HG03196 (cell line): ENCODE results near the gene PRDM11.

Experiments used
- ATAC-seq: cut with Tn5 transposase; IDR thresholded peaks from one replicate; pipeline ENCODE4 v1.9.1; 2021; ENCODE audit not compliant: unreplicated experiment

Gene PRDM11

DNA sequence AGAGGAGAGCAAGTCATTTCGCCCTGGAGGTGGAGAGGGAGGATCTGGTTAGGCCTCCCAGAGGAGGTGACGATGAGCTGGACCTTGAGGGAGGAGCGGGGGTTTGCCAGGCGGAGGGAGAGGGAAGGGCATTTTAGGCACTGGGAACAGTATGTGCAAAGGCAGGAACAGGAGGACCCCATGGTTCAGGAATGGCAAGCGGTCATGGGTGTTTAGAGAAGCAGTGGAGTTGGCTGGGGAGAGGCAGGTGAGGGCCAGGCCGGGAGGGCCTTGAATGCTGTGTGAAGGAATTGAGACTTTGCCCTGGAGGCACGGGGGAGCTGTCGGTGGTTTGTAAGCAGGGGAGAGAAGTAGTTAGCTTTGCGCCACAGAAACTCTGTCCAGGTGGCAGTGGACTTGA lies 10.3 kb downstream of the PRDM11 start:
- ATAC-seq: no peak

DNA sequence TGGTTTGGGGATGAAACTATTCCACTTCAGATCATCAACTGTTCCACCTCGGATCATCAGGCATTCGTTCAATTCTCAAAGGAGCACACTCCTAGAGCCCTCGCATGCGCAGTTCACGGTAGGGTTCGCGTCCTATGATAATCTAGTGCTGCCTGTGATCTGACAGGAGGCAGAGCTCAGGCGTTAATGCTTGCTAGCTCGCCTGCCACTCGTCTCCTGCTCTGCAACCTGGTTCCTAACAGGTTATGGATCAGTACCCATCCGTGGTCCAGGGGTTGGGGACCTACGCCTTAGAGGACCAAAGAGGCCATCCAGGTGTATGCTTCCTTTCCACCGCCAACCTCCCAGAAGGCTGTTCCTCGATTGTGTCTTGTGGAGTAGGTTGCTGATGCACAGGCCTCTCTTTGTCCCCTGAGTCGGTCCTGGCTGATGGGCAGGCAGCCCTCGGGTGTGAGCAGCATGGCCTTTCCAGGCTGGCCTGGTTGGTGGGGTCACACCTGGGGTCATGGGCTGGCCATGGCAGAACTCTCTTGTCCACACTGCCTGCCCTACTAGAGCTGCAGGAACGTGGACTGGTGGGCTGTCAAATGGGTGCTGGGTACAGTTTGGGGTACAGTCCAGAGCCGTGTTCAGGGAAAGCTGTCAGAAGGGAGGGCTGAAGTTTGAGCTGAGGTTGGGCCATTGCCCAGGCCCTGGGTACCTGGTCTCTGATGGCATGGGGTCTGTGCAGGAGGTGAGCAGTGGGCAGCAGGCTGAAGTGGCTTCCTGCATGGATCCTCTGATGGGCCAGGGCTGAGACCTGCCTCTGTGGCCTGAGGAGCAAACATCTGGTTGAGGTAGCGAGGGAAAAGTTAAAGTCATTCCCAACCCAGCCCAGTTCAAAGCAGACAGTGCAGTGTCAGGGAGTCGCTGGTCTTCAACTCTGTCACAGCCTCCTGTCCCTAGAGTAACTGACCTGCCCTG lies 11.1 kb downstream of the PRDM11 start:
- no peak for ATAC-seq

DNA sequence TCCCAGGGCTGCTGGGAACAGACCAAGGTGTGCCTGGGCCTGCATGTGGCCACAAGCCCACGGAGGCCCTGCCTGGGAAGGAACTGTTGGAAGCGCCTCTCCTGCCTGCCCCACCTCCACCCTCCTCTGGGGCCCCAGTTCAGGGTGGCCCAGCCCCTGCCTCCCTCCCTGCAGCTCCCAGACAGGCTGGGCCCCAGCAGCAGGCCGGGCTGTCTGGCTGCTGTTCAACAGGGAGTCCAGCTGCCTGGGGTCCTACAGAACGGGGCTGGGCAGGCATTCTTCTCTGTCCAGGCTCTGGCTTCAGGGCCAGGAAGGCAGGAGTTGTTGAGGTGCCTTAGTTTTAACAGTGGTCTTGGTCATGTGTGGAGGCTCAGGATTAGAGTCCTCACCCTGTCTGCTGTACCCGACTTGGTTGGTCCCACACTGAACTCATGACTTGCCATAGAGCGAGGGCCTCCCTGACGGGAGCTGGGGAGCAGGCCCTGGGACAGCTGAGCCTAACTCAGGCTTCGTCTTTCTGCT lies 11.8 kb downstream of the PRDM11 start:
- no peak for ATAC-seq

DNA sequence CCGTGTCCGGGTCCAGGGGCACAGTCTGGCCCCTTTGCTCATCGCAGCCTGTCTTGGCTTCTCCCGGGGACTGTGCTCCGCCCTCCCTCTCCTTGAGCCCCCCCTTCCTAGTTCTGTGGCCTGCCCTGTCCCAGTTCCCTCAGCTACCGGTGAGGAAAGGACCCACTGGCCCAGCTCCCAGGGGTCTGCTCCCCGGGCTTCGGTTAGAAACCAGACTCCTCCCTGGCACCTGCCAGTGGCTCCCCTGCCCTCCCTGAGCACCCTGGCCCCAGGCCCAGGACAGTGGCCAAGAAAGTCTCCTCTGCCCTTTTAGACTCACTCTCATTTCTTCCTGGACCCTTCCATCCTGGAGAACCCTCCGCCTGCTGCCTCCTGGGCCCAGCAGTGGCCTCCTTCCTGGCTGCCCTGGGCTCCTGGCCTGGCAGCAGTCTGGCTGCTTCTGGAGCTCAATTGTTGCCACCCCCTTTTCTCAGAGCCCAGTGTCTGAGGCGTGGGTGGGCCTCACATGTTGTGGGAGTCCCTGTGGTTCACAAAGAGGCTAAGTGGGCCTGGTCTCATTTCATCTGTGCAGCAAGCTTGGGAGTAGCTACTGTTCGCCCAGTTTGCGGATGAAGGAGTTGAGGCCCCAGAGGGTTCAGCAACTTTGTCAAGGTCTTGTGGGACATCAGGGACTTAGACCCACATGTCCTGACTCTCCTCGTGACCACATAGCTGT lies 12.6 kb downstream of the PRDM11 start:
- no peak for ATAC-seq

DNA sequence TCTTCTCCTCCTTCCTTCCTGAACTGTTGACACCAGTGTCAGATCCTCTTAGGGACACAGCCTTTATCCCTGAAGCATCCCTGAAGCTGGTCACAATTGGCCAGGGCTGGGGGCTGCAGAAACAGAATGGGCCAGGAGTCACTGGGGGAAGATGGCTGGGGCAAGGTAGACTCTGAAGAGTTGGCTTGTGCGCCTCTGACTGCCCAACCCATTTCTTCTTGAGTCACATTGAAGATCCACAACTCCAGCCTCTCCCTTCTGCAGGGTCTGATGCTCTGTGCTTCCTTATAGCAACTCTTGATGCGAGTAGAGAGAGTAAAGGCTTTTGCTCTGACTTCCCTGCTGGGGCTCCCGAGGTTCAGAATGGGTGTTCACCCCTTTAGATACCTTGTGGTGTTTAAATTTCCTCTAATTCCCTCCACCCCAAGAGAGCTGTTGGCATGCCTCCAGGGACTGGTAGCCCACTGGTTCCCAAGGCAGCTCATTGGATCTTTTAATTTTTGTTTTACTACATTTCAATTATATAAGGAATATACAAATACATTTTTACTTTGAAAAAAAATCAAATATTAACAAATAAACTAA lies 13.4 kb downstream of the PRDM11 start:
- ATAC-seq: no peak

DNA sequence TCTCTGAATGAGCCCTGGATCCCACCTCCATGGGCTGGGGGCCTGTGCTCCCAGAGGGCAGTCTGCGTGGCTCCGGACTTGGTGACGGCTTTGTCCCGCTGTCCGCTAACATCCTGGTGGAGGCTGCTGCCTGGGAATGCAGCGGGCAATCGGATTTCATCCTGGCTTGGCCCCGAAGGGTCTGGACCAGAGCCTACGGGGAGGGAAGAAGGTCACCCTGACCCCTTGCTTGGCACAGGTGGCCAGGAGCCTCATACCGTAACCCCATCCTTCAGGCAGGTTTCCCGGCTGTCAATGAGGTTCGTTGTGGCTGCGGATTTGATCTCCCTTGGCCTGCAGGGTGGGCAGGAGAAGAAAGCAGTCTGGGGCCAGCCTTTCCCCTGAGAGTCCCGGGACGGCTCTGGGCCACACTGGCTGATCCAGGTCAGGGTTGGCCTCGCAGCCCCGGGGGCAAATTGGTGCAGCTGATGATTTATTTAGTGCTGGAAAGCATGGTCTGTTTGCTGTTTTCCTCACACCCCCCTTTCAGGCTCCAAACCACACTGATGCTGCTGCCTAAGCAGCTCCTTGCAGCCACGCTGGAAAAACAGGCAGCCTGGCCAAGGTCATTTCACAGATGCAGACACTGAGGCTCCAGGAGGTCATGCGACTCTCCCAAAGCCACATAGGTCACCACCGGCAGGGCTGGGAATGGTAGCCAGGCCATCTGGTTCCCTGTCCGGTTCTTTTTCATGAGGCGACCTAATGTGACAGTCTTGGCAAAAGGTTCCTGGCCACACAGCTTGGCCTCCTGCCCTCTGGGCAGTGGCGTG lies 15.0 kb downstream of the PRDM11 start:
- no peak for ATAC-seq

DNA sequence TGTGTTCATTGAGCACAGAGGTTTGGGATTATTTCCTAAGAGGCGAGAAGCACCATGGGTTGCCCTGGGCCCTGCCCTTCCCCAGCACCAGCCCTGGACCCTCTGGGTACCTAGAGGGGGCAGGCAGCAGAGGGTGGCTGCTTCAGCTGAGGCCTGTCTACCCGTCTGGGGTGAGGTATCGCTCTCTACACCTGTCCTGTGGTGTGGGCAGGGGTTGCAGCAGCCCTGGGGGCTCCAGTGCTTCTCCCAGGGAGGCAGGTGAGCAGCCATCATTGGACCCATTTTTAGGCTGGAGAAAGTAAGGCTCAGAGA lies 15.6 kb downstream of the PRDM11 start:
- ATAC-seq: no peak

DNA sequence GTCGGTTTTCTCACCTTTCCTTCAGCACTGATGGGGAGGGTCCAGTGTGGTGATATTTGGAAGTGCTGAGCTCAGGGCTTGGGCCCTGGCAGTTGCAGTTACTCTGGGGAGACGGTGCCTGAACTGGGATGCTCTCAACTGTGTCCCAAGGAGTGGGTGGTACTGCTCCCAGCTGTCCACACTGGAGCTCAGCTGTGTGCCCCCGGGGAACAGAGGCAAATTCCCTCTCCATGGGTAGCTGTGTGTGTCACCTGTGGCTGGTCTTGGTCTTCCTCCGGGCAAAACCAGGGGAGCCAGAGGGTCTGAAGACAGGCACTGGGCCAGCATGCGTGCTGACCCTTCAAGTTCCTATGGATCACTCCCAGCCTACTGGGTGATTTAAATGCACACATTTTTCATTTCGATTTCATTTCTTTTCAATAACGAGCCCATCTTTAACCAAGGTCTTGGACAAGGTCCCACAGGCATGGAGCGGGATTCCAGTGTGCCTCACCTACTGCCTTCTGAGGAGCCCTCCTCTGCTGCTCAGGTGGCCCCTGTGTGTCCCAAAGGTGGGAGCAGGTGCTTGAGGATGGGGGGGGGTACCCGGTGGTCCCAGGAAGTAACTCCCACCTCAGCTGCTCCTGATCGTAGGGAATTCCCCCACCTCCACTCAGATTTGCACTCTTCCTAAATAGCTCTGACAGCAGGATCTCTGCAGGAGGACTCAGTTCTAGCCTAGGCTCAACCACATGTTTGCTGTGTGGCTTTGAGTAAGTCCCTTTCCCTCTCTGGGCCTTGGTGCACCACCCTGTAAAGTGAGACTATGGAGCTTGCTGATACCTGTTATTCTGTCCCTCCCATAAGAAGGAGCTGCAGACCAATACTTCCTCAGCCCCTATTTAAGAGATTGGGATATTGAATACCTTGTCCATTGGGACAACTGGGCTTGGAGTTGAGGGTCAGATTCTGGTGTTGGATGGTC lies 16.8 kb downstream of the PRDM11 start:
- ATAC-seq: no peak

DNA sequence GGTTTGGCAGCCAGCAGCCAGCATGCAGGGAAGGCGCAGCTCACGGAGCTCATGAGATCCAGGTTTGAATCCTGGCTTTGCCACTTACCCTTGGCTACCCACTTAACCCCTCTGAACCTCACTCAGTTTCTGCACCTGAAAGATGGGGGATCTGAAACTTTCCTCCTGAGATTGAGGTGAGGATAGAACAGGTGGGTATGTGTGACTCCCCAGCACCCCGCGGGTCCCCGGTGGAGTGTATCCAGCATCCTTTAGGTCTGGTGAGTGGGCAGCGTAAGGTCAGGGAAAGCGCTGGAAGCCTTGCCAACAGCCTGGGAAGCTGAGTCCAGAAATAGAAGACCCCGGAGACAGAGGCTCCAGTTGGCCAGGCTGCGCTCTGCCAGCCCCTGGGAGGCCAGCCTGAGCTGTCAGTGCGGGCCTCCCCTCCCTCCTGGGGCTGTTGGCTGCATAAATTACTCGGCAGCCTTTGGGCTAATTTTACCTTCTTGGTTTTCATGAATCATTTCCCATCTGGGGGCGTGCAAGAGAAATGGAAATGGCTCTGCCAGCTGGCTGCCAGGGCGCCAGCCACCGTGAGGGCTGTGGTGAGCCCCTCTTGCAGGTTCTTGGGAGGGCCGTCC lies 17.6 kb downstream of the PRDM11 start:
- no peak for ATAC-seq

DNA sequence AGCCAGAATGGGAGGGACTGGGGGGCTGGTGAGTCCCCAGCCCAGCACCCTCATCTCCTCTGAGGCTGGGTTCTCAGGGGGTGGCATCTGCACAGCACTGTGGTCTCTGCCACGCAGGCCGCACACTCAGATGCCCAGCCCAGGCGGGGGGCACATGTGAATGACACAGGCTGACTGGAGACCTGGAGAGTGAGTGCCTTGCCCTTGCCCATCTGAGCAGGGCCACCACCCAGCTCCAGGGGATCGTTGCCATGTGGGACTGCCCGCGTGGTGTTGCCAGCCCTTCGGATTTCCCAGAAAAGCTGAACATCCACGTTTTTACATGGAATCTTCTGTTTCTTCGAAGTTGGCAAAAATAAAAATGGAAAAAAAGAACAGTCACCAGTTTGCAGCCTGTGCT lies 18.9 kb downstream of the PRDM11 start:
- no peak for ATAC-seq

DNA sequence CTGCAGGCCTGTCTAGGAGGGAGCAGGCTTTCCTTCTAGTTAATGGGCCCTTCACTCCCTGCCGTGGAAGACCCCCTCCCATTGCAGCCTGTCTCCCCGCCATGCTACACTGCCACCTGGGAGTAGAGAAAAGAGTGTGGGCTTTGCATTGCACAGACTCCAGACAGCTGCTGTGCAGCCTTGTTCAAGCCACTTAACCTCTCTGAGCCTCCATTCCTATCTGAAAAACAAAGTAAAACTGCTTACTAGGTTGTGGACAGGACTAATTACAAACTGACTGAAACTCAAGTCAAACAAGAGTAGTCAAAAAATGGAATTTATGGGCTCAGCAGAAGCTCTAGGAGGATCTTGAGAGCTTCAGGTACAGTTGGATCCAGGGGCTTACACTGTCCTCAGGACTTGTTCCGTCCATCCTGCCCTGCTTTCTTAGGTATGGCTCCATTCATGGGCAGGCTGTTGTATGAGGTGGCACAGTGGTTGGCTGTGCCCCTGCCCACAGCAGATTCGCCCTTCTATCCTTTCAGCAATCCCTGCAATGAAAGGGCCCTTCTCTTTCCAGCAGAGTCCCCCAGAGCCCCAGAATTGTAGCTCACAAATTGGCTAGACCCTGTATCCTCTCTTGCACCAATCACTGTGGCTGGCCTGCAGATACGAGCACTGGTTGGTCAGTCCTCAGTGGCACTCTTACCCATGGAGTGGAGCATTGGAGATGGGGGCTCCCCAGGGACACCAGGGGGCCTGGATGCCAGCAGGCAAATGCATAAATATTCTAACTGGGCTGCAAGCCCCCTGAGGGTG lies 19.6 kb downstream of the PRDM11 start:
- ATAC-seq: no peak

DNA sequence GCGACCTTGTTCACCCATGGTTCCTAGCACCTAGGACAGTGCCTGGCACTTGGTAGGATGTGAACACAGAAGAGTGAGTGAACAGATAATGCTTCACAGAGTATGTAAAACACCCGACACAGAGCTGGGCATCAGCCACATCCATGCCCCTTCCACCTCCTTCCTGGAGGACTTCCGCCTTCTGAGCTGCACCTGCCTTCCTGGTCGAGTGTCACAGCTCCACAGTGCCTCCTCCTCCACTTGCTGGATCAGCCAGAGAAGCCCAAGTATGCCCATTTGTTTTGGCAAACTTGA lies 20.1 kb downstream of the PRDM11 start:
- no peak for ATAC-seq

DNA sequence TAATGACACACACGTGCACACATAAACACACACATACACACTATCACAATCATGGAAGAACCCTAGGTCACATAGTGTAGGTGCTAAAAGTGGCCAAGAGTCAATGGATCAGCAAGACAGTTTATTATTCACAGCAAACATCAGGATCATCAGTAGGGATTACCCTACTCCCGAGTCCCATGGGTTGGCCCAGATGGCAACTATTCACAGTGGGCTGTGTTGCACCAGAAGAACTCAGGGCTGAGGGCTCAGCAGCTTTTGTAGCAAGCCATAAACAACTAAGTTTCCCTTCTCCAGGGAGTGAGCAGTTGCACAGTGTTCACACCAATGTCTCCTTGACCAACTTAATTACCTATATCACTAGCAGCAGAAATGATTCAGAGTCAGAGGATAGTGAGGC lies 20.8 kb downstream of the PRDM11 start:
- ATAC-seq: no peak

DNA sequence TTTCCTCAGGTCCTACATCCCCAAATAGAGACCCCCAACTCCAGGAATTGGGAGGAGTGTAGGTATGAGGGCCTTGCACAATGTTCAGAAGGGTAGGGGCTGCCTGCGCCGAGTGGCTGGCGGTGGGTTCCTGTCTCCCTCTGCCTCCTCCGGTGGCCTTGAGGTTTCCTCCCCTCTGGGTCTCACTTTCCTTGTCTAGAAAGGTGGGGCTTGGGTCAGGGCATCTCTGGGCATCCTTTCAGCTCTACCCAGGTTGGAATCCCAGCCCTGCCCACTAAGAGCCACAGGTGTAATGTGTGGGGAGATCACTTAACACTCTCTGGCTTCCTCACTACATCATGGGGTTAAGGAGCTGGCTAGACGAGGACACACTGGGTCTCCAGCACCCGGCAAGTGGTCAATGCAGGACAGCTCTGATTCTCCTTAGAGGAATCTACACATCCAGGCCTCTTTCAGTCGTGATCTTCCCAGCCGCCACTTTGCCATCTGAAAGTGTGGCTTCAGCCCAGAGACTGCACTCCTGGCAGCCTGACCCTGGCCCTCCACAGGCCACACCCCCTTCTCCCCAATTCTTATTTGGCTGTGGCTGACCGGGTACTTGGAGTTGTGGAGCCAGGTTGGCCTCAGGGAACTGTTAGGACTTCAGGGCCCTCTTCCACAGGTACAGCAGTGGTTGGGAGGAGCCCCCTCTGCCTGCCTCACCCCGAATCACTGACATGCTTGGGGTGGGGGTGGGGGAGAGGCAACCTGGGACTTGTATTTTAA lies 22.1 kb downstream of the PRDM11 start:
- ATAC-seq: no peak

DNA sequence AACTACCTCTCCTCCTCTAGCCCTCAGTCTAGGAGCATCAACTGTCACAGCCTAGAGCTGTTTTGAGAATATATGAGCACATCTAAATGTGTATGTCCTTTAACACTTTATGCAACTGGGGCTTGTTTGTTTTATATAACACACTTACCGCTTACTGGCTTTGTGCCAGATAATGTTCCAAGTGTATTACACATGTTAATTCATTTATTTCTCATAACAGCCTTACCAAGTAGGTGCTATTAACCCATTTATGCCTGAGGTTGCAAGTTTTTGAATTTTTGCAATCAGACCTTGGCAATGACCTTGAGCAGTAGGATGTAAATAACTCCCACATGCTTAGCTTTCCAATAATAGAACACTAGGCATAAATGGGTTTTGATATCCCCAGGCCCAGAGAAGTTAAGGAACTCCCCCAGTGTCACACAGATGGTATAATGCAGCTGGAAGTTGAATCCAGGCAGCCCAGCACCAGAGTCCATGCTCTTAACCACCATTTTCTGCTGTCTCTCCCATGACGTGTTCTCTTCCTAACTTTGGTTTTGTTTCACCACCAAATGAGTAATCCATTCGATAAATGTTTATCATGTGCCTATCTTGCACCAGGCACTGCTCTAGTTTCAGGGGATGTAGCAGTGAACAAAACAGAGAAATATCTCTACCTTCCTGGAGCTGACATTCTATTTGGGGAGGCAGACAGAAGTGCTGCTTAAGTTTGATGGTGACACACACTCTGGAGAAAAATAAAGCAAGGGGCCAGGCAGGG lies 23.1 kb downstream of the PRDM11 start:
- no peak for ATAC-seq

DNA sequence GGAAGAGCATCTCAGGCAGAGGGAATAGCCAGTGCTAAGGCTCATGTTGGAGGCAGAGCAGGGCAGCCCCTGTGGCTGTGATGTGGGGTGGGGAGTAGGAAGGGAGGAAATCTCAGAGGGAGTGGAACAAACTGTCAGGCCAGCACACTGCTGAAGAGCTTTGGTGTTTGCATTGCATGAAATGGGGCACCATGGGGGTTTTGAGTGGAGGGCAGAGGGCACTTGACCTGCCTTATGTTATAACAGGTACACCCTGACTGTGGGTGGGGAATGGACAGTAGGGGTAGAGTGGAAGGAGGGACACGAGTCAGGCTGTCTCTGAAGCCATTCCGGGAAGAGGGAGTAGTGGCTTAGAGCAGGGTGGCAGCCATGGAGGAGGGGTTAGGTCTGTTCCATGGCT lies 24.0 kb downstream of the PRDM11 start:
- no peak for ATAC-seq

DNA sequence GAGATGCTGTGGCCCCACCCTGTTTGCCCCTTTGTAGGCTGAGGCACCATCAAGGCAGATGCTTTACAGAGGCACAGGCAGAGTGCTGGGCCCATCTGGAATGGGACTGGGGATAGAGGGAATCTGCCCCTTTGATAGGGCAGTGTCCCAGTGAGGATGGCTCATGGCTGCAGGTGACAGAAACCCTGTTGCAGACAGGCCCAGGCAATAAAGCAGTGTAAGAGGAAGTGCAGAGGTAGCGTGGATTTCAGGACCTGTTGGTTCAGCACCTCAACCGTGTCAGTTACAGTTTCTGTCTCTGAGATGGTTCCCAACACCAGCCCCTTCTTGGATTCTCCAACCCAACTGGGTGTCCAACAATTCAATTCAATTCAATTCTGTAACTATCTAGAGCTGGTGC lies 25.1 kb downstream of the PRDM11 start:
- ATAC-seq: no peak
